ENCODE measurements around the gene FGD4. TPM values are rescaled to one million over a fixed set of nuclear protein-coding genes. Genes with fewer than 3 reads are reported as not detected.

The FGD4 gene
- total RNA-seq, 2 donors from 2014 or later = 24.3 to 49.3 TPM

GRCh38 chr12:32609966-32610365 lies 210.6 kb downstream of the FGD4 start:
- Histone ChIP-seq H3K27me3 (replicated peaks; ENCODE audit: insufficient read depth) (no peaks in the 10 kb centered on the region), H3K4me1 (replicated peaks) (no peaks in the 10 kb centered on the region), H3K36me3 (no peaks in the 10 kb centered on the region), H3K9me3 (no peaks in the 10 kb centered on the region), H3K27ac (no peak overlapping the region), H3K4me3 (no peak overlapping the region)
- TF ChIP-seq CTCF (IDR thresholded peaks at IDR 0.05) = no peak
- no peak for TF ChIP-seq POLR2AphosphoS5 (IDR thresholded peaks at IDR 0.05)
- no peak for TF ChIP-seq POLR2A (IDR thresholded peaks at IDR 0.05)
- 100% methylated on average over 1 of the region's 1 CpG for WGBS
- no peak for DNase-seq (ENCODE audit: low spot score)
- intact Hi-C loops (cut with DNase I) = no loop called here

- intact Hi-C loops (cut with DNase I) = no loop called here
- 95% methylated on average over 7 of the region's 11 CpGs for WGBS
- H3K4me3 ChIP-seq = no peak overlapping the region
Observed at GRCh38 chr12:32611986-32612385, 212.6 kb downstream of the FGD4 start.

GRCh38 chr12:32612658-32613614 lies 213.6 kb downstream of the FGD4 start:
- H3K36me3 ChIP-seq = no peaks in the 10 kb centered on the region
- H3K4me3 ChIP-seq = no peak overlapping the region
- no peaks in the 10 kb centered on the region for H3K9me3 ChIP-seq
- 75% methylated on average over 3 of the region's 3 CpGs for WGBS
- no peaks in the 10 kb centered on the region for H3K27me3 ChIP-seq (replicated peaks; ENCODE audit: insufficient read depth)
- H3K4me1 ChIP-seq (replicated peaks) = no peaks in the 10 kb centered on the region
- TF ChIP-seq CTCF (IDR thresholded peaks at IDR 0.05) (no peak), POLR2AphosphoS5 (IDR thresholded peaks at IDR 0.05) (no peak), POLR2A (IDR thresholded peaks at IDR 0.05) (no peak)
- DNase-seq (ENCODE audit: low spot score) = no peak
- intact Hi-C loops (cut with DNase I) = no loop called here
- H3K27ac ChIP-seq = no peak overlapping the region

More at GRCh38 chr12:32611986-32612385, 212.6 kb downstream of the FGD4 start:
- Histone ChIP-seq H3K27ac (no peak overlapping the region), H3K9me3 (no peaks in the 10 kb centered on the region), H3K4me1 (replicated peaks) (no peaks in the 10 kb centered on the region), H3K27me3 (replicated peaks; ENCODE audit: insufficient read depth) (no peaks in the 10 kb centered on the region), H3K36me3 (no peaks in the 10 kb centered on the region)
- TF ChIP-seq POLR2A (IDR thresholded peaks at IDR 0.05) (no peak), CTCF (IDR thresholded peaks at IDR 0.05) (no peak)
- DNase-seq (ENCODE audit: low spot score) = no peak

- no peak overlapping the region for H3K27ac ChIP-seq
- TF ChIP-seq POLR2A (IDR thresholded peaks at IDR 0.05) (no peak), CTCF (IDR thresholded peaks at IDR 0.05) (no peak), POLR2AphosphoS5 (IDR thresholded peaks at IDR 0.05) (no peak)
- no peaks in the 10 kb centered on the region for H3K36me3 ChIP-seq
- H3K4me3 ChIP-seq = no peak overlapping the region
- DNase-seq (ENCODE audit: low spot score) = no peak
- WGBS = 81% methylated on average over 6 of the region's 6 CpGs
- no peaks in the 10 kb centered on the region for H3K4me1 ChIP-seq (replicated peaks)
- H3K9me3 ChIP-seq = no peaks in the 10 kb centered on the region
- intact Hi-C loops (cut with DNase I) = no loop called here
- no peaks in the 10 kb centered on the region for H3K27me3 ChIP-seq (replicated peaks; ENCODE audit: insufficient read depth)
Observed at GRCh38 chr12:32615441-32615840, 216.1 kb downstream of the FGD4 start.

GRCh38 chr12:32617534-32617933 lies 218.2 kb downstream of the FGD4 start:
- Histone ChIP-seq H3K4me1 (replicated peaks) (no peaks in the 10 kb centered on the region), H3K9me3 (no peaks in the 10 kb centered on the region), H3K27ac (no peak overlapping the region), H3K36me3 (no peaks in the 10 kb centered on the region), H3K27me3 (replicated peaks; ENCODE audit: insufficient read depth) (no peaks in the 10 kb centered on the region), H3K4me3 (no peak overlapping the region)
- intact Hi-C loops (cut with DNase I) = no loop called here
- TF ChIP-seq POLR2AphosphoS5 (IDR thresholded peaks at IDR 0.05) (no peak), POLR2A (IDR thresholded peaks at IDR 0.05) (no peak), CTCF (IDR thresholded peaks at IDR 0.05) (no peak)
- WGBS = 94% methylated on average over 4 of the region's 4 CpGs
- DNase-seq (ENCODE audit: low spot score) = no peak

Data from prostate gland (tissue), 2 donors.